ENCODE data around the gene TREH.

DNA sequence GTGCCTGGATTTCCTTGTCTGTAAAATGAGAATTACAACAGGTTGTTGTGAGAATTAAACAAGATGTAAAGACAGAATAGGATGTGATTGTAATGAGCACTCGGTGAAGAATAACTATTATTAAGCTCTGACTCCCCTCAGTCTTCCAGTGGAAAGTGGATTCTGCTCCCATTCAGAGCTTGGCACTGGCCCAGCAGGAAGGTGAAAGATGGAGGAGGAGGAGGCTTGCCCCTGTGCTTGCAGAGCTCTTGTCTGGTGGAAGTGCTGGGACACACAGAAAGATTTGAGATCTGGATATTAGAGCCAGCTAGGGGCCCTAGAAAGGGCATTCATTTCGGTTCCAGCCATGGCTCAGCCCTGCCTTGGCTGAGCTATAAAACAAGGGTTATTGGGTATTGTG is 43.8 kb downstream of the TREH start:
- TF ChIP-seq EP300 (IDR thresholded peaks at IDR 0.05) (no peak), POLR2A (IDR thresholded peaks at IDR 0.05) (no peak), POLR2AphosphoS5 (IDR thresholded peaks at IDR 0.05) (no peak)
- TF ChIP-seq, protein P1, sequence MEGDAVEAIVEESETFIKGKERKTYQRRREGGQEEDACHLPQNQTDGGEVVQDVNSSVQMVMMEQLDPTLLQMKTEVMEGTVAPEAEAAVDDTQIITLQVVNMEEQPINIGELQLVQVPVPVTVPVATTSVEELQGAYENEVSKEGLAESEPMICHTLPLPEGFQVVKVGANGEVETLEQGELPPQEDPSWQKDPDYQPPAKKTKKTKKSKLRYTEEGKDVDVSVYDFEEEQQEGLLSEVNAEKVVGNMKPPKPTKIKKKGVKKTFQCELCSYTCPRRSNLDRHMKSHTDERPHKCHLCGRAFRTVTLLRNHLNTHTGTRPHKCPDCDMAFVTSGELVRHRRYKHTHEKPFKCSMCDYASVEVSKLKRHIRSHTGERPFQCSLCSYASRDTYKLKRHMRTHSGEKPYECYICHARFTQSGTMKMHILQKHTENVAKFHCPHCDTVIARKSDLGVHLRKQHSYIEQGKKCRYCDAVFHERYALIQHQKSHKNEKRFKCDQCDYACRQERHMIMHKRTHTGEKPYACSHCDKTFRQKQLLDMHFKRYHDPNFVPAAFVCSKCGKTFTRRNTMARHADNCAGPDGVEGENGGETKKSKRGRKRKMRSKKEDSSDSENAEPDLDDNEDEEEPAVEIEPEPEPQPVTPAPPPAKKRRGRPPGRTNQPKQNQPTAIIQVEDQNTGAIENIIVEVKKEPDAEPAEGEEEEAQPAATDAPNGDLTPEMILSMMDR (IDR thresholded peaks at IDR 0.05) = no peak

Data from stomach (tissue), 4 donors.